ENCODE measurements around the gene CAP2. TPM values are rescaled to one million over a fixed set of nuclear protein-coding genes. Genes with fewer than 3 reads are reported as not detected.
"Not testable (repeated sequence)": the region's sequence is repeated elsewhere in the genome, so short reads cannot be mapped to it uniquely, and the experiment has no call there.

The CAP2 gene
- total RNA-seq, 1 donor from 2014 or later, result 3.0 TPM

- ATAC-seq, result not testable (repeated sequence)
Observed at GRCh38 chr6:17405181-17405943, 12.0 kb downstream of the CAP2 start.

GRCh38 chr6:17405944-17406245, 12.5 kb downstream of the CAP2 start:
- ATAC-seq, result no peak

- ATAC-seq, result no peak
Observed at GRCh38 chr6:17408081-17408480, 14.7 kb downstream of the CAP2 start.

GRCh38 chr6:17410281-17410680, 16.9 kb downstream of the CAP2 start:
- no peak for ATAC-seq

- no peak for ATAC-seq
Observed at GRCh38 chr6:17413313-17413750, 19.9 kb downstream of the CAP2 start.

GRCh38 chr6:17414395-17414794, 21.0 kb downstream of the CAP2 start:
- not testable (repeated sequence) for ATAC-seq

GRCh38 chr6:17415321-17415720, 21.9 kb downstream of the CAP2 start:
- ATAC-seq, result no peak

- no peak for ATAC-seq
Observed at GRCh38 chr6:17416806-17417205, 23.4 kb downstream of the CAP2 start.

- ATAC-seq, result no peak
Observed at GRCh38 chr6:17417817-17418216, 24.4 kb downstream of the CAP2 start.

- ATAC-seq, result no peak
Observed at GRCh38 chr6:17418281-17419188, 25.1 kb downstream of the CAP2 start.

- no peak for ATAC-seq
Observed at GRCh38 chr6:17419189-17419575, 25.8 kb downstream of the CAP2 start.

- no peak for ATAC-seq
Observed at GRCh38 chr6:17420368-17420767, 27.0 kb downstream of the CAP2 start.

GRCh38 chr6:17421406-17421805, 28.0 kb downstream of the CAP2 start:
- no peak for ATAC-seq

- no peak for ATAC-seq
Observed at GRCh38 chr6:17423026-17423425, 29.6 kb downstream of the CAP2 start.

- no peak for ATAC-seq
Observed at GRCh38 chr6:17427062-17427461, 33.7 kb downstream of the CAP2 start.

- no peak for ATAC-seq
Observed at GRCh38 chr6:17427617-17428016, 34.2 kb downstream of the CAP2 start.

GRCh38 chr6:17428595-17429120, 35.3 kb downstream of the CAP2 start:
- not testable (repeated sequence) for ATAC-seq

- no peak for ATAC-seq
Observed at GRCh38 chr6:17429383-17430061, 36.1 kb downstream of the CAP2 start.

- ATAC-seq, result no peak
Observed at GRCh38 chr6:17431581-17431980, 38.2 kb downstream of the CAP2 start.

- no peak for ATAC-seq
Observed at GRCh38 chr6:17432356-17432755, 39.0 kb downstream of the CAP2 start.

- ATAC-seq, result no peak
Observed at GRCh38 chr6:17439243-17439993, 46.0 kb downstream of the CAP2 start.

GRCh38 chr6:17440811-17441210, 47.4 kb downstream of the CAP2 start:
- ATAC-seq, result not testable (repeated sequence)
